Measurements from ENCODE around the gene EPHB3. TPM values are rescaled to one million over a fixed set of nuclear protein-coding genes. Genes with fewer than 3 reads are reported as not detected.

The EPHB3 gene
- total RNA-seq (2013) = 1.2 TPM
- 1 to 10 TPM in 1 of 3 donors, under 1 TPM in 2; 0.71 to 1.2 (median 0.80) TPM for polyA plus RNA-seq
- polyA minus RNA-seq = 1.5 and 1.8 TPM in 2 replicates
- total RNA-seq = 1.3 to 9.4 (median 4.5) reads per million in 11 experiments

DNA sequence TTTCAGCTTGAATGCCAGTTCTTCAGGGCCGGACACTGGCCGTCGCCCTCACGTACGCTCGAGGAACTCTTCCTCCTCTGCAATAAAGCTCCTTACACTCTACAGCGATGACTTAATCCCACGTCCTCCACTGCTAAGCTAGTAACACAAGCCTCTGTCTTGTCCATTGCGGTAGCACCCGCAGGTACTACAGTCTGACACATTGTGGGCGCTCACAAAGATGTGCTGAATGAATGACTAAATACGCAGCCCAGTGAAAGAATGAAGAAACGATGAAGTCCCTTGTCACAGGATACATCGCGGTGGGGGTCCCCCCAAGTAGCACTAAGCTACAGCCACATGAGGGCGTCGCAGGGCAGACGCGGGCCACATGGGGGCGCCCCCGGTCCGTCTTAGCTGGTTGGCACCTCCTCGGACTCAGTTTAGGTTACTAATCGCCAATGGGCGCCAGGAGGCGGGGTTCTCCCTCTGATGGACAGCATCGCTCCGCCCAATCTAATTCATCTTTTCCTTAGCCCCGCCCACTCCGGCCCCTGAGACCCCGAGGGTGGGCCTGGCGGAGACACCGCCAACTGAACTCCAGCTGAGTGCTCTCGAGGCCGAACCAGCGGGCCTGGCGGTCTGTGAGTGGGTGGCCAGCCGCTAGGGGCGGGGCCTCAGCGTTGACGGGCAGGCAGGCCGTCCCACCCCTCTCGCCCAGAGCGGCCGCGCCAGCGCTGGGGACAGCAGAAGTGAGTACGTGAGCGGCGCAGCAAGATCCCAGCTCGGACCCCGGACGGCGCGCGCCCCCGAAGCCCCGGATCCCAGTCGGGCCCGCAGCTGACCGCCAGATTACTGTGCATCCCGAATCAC lies at the start of gene EPHB3:
Gene EPHB3 (plus strand): TSS at position 725 of the 852 bp plus-strand sequence. CDS start 451 bp downstream, outside the sequence.
- H3K9me3 ChIP-seq (replicated peaks in 1 of 2; ENCODE audit: control insufficient read depth in 1 of 2, insufficient read depth in 1 of 2, low read length in 2 of 2) = no peaks in the 10 kb centered on the region
- H3K27me3 ChIP-seq (ENCODE audit: control insufficient read depth in 2 of 2, insufficient read depth in 2 of 2, low read length in 2 of 2) = peaks cover 0 to 18% of the 10 kb centered on the region in 2 donors
- intact Hi-C loops (cut with micrococcal nuclease) = loop anchor here in 1 of 2 donors (1.0 kb wide), 1 partner anchor 216 kb away; no protein-coding TSS in a partner anchor
- no peaks in the 10 kb centered on the region for H4K20me1 ChIP-seq (ENCODE audit: insufficient read depth, low read length)
- under 1% methylated on average over 62 of the region's 62 CpGs for WGBS (ENCODE audit: insufficient coverage)
- H3K9ac ChIP-seq (ENCODE audit: insufficient read depth, low read length, poor library complexity, severe bottlenecking) = peak within 1 kb of the TSS; percentile 57
- peak within 1 kb of the TSS; percentile 16 to 76 (median 63) for H3K27ac Mint-ChIP-seq
- H3K4me3 Mint-ChIP-seq = peak within 1 kb of the TSS; percentile 86 to 90
- H3K36me3 Mint-ChIP-seq = peaks cover 3 to 5% of the 10 kb centered on the region in 2 donors
- peaks cover 21 to 42% of the 10 kb centered on the region in 2 donors for H3K4me1 ChIP-seq (ENCODE audit: control insufficient read depth in 1 of 2, insufficient read depth in 2 of 2, low read length in 2 of 2)
- H3K4me3 ChIP-seq (replicated peaks in 1 of 3; ENCODE audit: low read depth in 2 of 3, low read length in 3 of 3) = peak within 1 kb of the TSS; percentile 49 to 83 (median 60)
- H3K36me3 ChIP-seq (replicated peaks in 1 of 2; ENCODE audit: control insufficient read depth in 1 of 2, insufficient read depth in 2 of 2, low read length in 2 of 2) = no peaks in the 10 kb centered on the region
- DNase-seq = peak; percentile 95 to 97 (median 97)
- peaks cover 34% of the 10 kb centered on the region for H3K4me1 Mint-ChIP-seq
- peaks cover 6% of the 10 kb centered on the region for H3K79me2 ChIP-seq (ENCODE audit: insufficient read depth, low read length)
- peaks cover 0 to 4% (median 0%) of the 10 kb centered on the region in 7 donors for H3K9me3 Mint-ChIP-seq
- peak within 1 kb of the TSS in 1 of 2 donors; percentile 12 for H3K27ac ChIP-seq (ENCODE audit: low read depth in 1 of 2, low read length in 2 of 2)
- peak within 1 kb of the TSS; percentile 84 for H2AFZ ChIP-seq (ENCODE audit: insufficient read depth, low read depth, low read length, poor library complexity, severe bottlenecking)
- H3K4me2 ChIP-seq (replicated peaks; ENCODE audit: extremely low read depth, low read length, poor library complexity, severe bottlenecking) = peak within 1 kb of the TSS; percentile 93
- peaks cover 18 to 46% (median 30%) of the 10 kb centered on the region in 3 donors for H3K27me3 Mint-ChIP-seq (ENCODE audit: low read depth in 3 of 3)
- TF ChIP-seq, protein P1, sequence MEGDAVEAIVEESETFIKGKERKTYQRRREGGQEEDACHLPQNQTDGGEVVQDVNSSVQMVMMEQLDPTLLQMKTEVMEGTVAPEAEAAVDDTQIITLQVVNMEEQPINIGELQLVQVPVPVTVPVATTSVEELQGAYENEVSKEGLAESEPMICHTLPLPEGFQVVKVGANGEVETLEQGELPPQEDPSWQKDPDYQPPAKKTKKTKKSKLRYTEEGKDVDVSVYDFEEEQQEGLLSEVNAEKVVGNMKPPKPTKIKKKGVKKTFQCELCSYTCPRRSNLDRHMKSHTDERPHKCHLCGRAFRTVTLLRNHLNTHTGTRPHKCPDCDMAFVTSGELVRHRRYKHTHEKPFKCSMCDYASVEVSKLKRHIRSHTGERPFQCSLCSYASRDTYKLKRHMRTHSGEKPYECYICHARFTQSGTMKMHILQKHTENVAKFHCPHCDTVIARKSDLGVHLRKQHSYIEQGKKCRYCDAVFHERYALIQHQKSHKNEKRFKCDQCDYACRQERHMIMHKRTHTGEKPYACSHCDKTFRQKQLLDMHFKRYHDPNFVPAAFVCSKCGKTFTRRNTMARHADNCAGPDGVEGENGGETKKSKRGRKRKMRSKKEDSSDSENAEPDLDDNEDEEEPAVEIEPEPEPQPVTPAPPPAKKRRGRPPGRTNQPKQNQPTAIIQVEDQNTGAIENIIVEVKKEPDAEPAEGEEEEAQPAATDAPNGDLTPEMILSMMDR (IDR thresholded peaks at IDR 0.05) = peak; percentile 100

DNA sequence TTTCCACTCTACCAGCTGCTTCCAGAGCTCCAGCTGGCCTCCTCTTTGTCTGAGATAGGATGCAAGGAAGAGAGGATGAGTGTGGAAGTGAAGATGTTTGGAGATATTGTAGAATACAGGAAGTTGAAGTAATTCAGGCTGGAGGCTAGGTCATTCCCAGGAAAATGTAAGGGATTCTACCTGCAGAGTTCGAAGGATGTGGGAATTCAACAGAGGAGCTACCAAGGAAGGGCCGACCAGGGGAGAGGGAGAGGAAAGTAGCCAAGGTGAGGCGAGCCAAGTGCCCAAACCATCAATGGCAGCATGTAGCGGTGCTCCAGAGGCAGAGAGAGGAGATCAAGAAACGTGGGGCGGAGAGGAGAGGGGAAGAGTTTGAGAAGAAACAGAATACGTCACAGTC lies 49.0 kb upstream of the EPHB3 start:
- peaks cover 2 to 9% (median 6%) of the 10 kb centered on the region in 7 donors for H3K9me3 Mint-ChIP-seq
- H3K27me3 Mint-ChIP-seq (ENCODE audit: low read depth in 3 of 3) = peaks cover 19 to 27% (median 22%) of the 10 kb centered on the region in 3 donors
- no peak for DNase-seq
- no peaks in the 10 kb centered on the region for H3K36me3 ChIP-seq (replicated peaks in 1 of 2; ENCODE audit: control insufficient read depth in 1 of 2, insufficient read depth in 2 of 2, low read length in 2 of 2)
- H3K4me3 Mint-ChIP-seq = peak overlapping the region in 1 of 2 donors; percentile 92
- no peak overlapping the region for H2AFZ ChIP-seq (ENCODE audit: insufficient read depth, low read depth, low read length, poor library complexity, severe bottlenecking)
- TF ChIP-seq, protein P1 (IDR thresholded peaks at IDR 0.05) = no peak
- H3K9me3 ChIP-seq (replicated peaks in 1 of 2; ENCODE audit: control insufficient read depth in 1 of 2, insufficient read depth in 1 of 2, low read length in 2 of 2) = no peaks in the 10 kb centered on the region
- peaks cover 9 to 19% of the 10 kb centered on the region in 2 donors for H3K27me3 ChIP-seq (ENCODE audit: control insufficient read depth in 2 of 2, insufficient read depth in 2 of 2, low read length in 2 of 2)
- H3K79me2 ChIP-seq (ENCODE audit: insufficient read depth, low read length) = no peaks in the 10 kb centered on the region
- H3K36me3 Mint-ChIP-seq = peaks cover 0 to 3% of the 10 kb centered on the region in 2 donors
- peak overlapping the region in 1 of 7 donors; percentile 15 for H3K27ac Mint-ChIP-seq
- no peak overlapping the region for H3K27ac ChIP-seq (ENCODE audit: low read depth in 1 of 2, low read length in 2 of 2)
- peaks cover 23% of the 10 kb centered on the region for H3K4me1 Mint-ChIP-seq
- intact Hi-C loops (cut with micrococcal nuclease) = loop anchor here (5.0 kb wide), 2 partner anchors 45 to 95 kb away; no protein-coding TSS in a partner anchor
- no peak overlapping the region for H3K4me3 ChIP-seq (replicated peaks in 1 of 3; ENCODE audit: low read depth in 2 of 3, low read length in 3 of 3)
- 89% methylated on average over 2 of the region's 7 CpGs for WGBS (ENCODE audit: insufficient coverage)
- H3K4me2 ChIP-seq (replicated peaks; ENCODE audit: extremely low read depth, low read length, poor library complexity, severe bottlenecking) = no peak overlapping the region
- no peak overlapping the region for H3K9ac ChIP-seq (ENCODE audit: insufficient read depth, low read length, poor library complexity, severe bottlenecking)
- H4K20me1 ChIP-seq (ENCODE audit: insufficient read depth, low read length) = no peaks in the 10 kb centered on the region
- H3K4me1 ChIP-seq (ENCODE audit: control insufficient read depth in 1 of 2, insufficient read depth in 2 of 2, low read length in 2 of 2) = peaks cover 21 to 25% of the 10 kb centered on the region in 2 donors
